ENCODE data around the gene RNF208. TPM values are rescaled to one million over a fixed set of nuclear protein-coding genes. Genes with fewer than 3 reads are reported as not detected.
"Not testable (repeated sequence)": the region's sequence is repeated elsewhere in the genome, so short reads cannot be mapped to it uniquely, and the experiment has no call there.

Gene RNF208
- total RNA-seq, result 1 to 10 TPM; 6.0 to 7.1 TPM

DNA sequence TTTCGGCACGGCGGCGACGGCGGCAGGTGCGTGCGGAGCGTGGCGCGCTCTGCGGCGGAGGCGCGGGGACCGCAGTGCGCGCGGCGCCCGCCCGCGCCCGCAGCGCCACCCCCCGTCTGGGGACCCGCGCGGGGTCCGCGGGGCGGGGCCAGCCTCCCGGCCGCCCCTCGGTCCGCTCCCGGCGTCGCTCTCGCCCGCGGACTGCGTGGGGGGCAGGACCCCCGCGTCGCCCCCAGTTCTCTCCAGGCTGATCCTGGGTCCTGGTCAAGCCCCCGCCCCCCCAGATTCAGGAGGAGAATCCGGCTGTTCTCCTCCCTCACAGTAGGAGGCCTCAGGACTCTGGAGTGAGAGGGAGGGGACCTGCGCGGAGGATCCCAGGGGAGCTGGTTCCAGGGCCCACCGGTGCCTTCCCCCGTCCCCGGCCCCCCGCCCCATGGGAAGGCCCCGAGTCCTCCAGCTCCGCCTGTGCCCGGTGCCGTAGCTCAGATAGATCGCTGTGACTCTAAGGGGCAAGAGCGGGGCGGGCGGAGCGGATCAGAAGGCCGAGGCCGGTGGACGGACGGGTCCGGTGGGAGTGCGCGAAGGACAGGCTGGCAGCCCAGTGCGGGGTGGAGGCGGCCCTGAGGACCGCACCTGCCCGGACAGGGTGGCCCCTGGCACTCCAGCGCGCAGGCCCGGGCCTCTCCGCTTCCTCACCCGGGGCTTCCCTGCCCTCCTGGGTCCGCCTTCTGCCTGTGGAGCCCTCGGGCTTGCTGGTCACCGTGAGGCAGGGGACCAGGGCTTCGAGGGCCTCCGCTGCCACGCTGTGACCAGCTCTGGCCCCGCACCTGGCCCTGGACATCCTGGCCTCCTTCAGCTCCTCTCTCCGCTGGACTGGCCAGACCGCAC is at the start of gene RNF208:
TSS of gene RNF208 (minus strand) at position 51 of the 888 bp plus-strand sequence. CDS start 1,028 bp downstream, outside the sequence.
- DNase-seq, result peak; percentile 45
- H3K4me3 Mint-ChIP-seq, result peak within 1 kb of the TSS; percentile 85

DNA sequence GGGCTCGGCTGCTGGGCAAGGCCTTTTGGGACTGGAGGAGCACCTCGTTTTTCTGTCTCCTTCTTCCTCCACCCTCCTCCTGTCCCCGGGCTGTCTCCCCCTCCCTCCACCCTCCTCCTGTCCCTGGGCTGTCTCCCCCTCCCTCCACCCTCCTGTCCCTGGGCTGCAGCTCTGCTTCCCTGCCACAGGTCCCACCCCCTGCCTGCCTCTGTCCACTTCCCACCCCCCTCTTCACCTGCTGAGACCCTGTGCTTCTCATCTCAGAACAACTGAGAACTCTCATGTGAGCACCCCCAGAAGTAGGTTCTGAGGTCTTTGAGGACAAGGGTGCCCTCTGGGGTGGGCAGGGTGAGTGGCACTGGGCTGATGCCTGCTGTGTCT is 49.6 kb upstream of the RNF208 start:
- Mint-ChIP-seq H3K36me3 (peaks cover 26% of the 10 kb centered on the region), H3K9me3 (no peaks in the 10 kb centered on the region), H3K4me1 (peaks cover 9% of the 10 kb centered on the region), H3K27ac (peak overlapping the region; percentile 28), H3K27me3 (peaks cover 7% of the 10 kb centered on the region), H3K4me3 (no peak overlapping the region)
- no peak for DNase-seq

More for the DNA sequence above, at the start of gene RNF208:
- Mint-ChIP-seq H3K36me3 (no peaks in the 10 kb centered on the region), H3K27ac (peak within 1 kb of the TSS; percentile 38), H3K4me1 (peaks cover 4% of the 10 kb centered on the region), H3K27me3 (peaks cover 4% of the 10 kb centered on the region), H3K9me3 (no peaks in the 10 kb centered on the region)

GRCh38 chr9:137270929-137271695 is 49.1 kb upstream of the RNF208 start:
- peaks cover 8% of the 10 kb centered on the region for H3K4me1 Mint-ChIP-seq
- peak overlapping the region; percentile 27 for H3K4me3 Mint-ChIP-seq
- H3K9me3 Mint-ChIP-seq, result no peaks in the 10 kb centered on the region
- DNase-seq, result peak; percentile 50
- peak overlapping the region; percentile 28 for H3K27ac Mint-ChIP-seq
- H3K27me3 Mint-ChIP-seq, result peaks cover 4% of the 10 kb centered on the region
- H3K36me3 Mint-ChIP-seq, result peaks cover 26% of the 10 kb centered on the region

DNA sequence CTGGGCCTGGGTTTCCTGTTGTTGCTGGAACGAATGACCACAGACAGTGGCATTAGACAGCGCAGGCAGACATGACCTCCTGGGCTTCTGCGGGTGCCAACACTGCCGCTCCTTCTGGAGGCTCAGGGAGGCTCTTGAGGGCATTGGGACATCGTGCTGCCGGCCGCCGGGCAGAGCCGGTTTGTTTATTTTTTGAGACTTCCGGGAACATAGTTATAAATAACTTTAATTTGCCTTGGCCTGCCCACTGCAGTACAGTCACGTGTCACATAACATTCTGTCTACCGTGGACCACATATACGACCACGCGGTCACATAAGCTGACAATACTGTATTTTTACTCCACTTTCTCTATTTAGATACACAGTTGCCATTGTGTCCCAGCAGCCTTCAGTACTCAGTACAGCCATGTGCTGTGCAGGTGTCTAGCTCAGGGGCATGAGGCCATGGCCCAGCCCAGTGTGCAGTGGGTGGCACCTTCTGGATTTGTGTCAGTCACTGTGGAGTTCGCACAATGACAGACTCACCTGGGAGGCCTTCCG is 47.3 kb upstream of the RNF208 start:
- H3K9me3 Mint-ChIP-seq, result no peaks in the 10 kb centered on the region
- H3K4me3 Mint-ChIP-seq, result no peak overlapping the region
- no peak overlapping the region for H3K27ac Mint-ChIP-seq
- no peaks in the 10 kb centered on the region for H3K27me3 Mint-ChIP-seq
- H3K36me3 Mint-ChIP-seq, result peaks cover 26% of the 10 kb centered on the region
- DNase-seq, result no peak
- H3K4me1 Mint-ChIP-seq, result peaks cover 5% of the 10 kb centered on the region

DNA sequence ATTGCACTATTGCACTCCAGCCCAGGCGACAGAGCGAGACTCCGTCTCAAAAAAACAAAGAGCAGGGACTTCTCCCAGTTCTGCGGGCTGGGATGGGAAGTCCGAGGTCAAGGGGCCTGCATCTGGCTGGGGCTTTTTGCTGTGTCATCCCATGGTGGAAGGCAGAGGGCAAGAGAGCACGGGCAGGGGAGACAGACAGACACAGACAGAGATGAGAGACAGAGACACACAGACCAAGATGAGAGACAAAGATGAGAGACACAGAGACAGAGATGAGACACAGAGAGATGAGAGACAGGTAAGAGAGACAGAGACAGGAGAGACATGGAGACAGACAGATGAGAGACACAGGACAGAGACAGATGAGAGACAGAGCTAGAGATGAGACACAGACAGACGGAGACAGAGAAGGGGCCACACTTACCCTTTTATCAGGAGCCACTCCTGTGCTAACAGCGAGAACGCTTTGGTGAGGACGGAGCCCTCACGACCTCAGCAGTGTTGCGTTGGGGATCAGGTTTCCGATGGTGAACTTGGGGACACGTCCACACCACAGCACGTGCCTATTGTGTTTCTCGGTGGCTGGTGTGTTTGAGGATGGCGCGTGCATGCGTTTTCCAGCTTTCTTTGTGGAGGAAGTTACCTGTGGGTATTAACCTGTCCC is 46.6 kb upstream of the RNF208 start:
- Mint-ChIP-seq H3K27ac (no peak overlapping the region), H3K4me1 (peaks cover 5% of the 10 kb centered on the region), H3K4me3 (no peak overlapping the region), H3K9me3 (no peaks in the 10 kb centered on the region), H3K36me3 (peaks cover 28% of the 10 kb centered on the region), H3K27me3 (no peaks in the 10 kb centered on the region)
- DNase-seq, result no peak

GRCh38 chr9:137267933-137268355 is 45.9 kb upstream of the RNF208 start:
- H3K27ac Mint-ChIP-seq, result no peak overlapping the region
- DNase-seq, result no peak
- H3K36me3 Mint-ChIP-seq, result peaks cover 31% of the 10 kb centered on the region
- H3K4me3 Mint-ChIP-seq, result no peak overlapping the region
- peaks cover 5% of the 10 kb centered on the region for H3K4me1 Mint-ChIP-seq
- H3K27me3 Mint-ChIP-seq, result no peaks in the 10 kb centered on the region
- H3K9me3 Mint-ChIP-seq, result no peaks in the 10 kb centered on the region

- no peaks in the 10 kb centered on the region for H3K27me3 Mint-ChIP-seq
- no peaks in the 10 kb centered on the region for H3K9me3 Mint-ChIP-seq
- H3K4me3 Mint-ChIP-seq, result no peak overlapping the region
- H3K4me1 Mint-ChIP-seq, result peaks cover 5% of the 10 kb centered on the region
- no peak overlapping the region for H3K27ac Mint-ChIP-seq
- DNase-seq, result no peak
- peaks cover 32% of the 10 kb centered on the region for H3K36me3 Mint-ChIP-seq
These were observed 44.8 kb upstream of the RNF208 start for GRCh38 chr9:137266585-137267453.

GRCh38 chr9:137266162-137266527 is 44.1 kb upstream of the RNF208 start:
- Mint-ChIP-seq H3K4me1 (peaks cover under 1% of the 10 kb centered on the region), H3K9me3 (no peaks in the 10 kb centered on the region), H3K27me3 (no peaks in the 10 kb centered on the region), H3K4me3 (no peak overlapping the region), H3K36me3 (peaks cover 32% of the 10 kb centered on the region), H3K27ac (no peak overlapping the region)
- DNase-seq, result no peak

GRCh38 chr9:137265496-137266161 is 43.6 kb upstream of the RNF208 start:
- Mint-ChIP-seq H3K27ac (no peak overlapping the region), H3K36me3 (peaks cover 32% of the 10 kb centered on the region), H3K27me3 (no peaks in the 10 kb centered on the region), H3K9me3 (no peaks in the 10 kb centered on the region), H3K4me1 (no peaks in the 10 kb centered on the region), H3K4me3 (no peak overlapping the region)
- DNase-seq, result no peak

DNA sequence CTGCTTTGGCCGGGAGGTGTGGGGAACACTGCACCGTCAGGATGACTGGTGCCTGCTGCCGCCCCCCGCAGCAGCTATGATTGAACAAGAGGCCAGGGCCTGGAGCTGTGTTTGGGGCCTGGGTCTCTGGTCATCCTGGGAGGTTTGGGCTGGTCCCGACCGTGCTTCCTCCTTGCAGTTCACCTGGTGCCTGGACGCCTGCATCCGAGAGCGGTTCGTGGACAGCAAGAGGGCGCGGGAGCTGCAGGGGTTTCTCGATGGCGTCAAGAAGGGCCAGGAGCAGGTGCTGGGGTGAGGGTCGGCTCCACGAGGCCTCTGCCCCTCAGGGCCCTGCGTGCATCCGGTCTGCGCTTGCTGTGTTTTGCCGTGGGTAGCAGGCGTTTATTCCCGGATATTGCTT is 42.0 kb upstream of the RNF208 start:
- no peaks in the 10 kb centered on the region for H3K27me3 Mint-ChIP-seq
- no peak overlapping the region for H3K27ac Mint-ChIP-seq
- DNase-seq, result no peak
- no peaks in the 10 kb centered on the region for H3K4me1 Mint-ChIP-seq
- peaks cover 27% of the 10 kb centered on the region for H3K36me3 Mint-ChIP-seq
- H3K4me3 Mint-ChIP-seq, result no peak overlapping the region
- H3K9me3 Mint-ChIP-seq, result no peaks in the 10 kb centered on the region

GRCh38 chr9:137263506-137263905 is 41.5 kb upstream of the RNF208 start:
- Mint-ChIP-seq H3K4me1 (no peaks in the 10 kb centered on the region), H3K27ac (no peak overlapping the region), H3K36me3 (peaks cover 27% of the 10 kb centered on the region), H3K27me3 (no peaks in the 10 kb centered on the region), H3K4me3 (no peak overlapping the region), H3K9me3 (no peaks in the 10 kb centered on the region)
- no peak for DNase-seq

DNA sequence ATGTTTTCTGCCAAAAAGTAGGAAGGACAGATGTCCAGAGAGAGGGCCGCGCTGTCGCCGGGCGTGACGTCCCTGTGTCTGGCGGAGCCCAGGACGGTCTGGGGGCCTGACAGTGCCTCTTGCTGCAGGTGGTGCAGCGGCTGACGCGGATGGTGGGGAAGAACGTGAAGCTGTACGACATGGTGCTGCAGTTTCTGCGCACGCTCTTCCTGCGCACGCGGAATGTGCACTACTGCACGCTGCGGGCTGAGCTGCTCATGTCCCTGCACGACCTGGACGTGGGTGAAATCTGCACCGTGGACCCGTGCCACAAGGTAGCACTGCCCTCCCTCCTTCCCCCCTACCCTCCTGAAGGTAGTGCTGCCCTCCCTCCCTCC is 40.9 kb upstream of the RNF208 start:
- no peaks in the 10 kb centered on the region for H3K4me1 Mint-ChIP-seq
- H3K4me3 Mint-ChIP-seq, result no peak overlapping the region
- no peaks in the 10 kb centered on the region for H3K27me3 Mint-ChIP-seq
- H3K36me3 Mint-ChIP-seq, result peaks cover 24% of the 10 kb centered on the region
- H3K27ac Mint-ChIP-seq, result no peak overlapping the region
- H3K9me3 Mint-ChIP-seq, result no peaks in the 10 kb centered on the region
- DNase-seq, result no peak

DNA sequence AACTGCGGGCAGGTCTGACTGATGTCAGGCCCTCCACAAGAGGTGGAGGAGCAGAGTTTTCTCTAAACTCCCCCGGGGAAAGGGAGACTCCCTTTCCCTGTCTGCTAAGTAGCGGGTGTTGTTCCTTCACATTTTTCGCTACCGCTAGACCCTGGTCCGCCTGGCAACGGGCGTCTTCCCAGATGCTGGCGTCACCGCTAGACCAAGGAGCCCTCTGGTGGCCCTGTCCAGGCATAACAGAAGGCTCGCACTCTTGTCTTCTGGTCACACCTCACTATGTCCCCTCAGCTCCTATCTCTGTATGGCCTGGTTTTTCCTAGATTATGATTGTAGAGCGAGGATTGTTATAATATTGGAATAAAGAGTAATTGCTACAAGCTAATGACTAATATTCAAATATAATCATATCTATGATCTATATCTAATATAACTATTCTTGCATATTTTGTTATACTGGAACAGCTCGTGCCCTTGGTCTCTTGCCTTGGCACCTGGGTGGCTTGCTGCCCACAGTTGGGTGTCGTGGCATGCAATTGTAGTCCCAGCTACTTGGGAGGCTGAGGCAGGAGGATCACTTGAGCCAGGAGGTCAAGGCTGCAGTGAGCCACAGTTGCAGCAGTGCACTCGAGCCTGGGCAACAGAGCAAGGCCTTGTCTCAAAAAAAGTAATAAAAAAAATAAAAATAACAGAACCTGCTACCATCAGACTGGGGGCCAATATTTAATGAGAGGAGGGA is 40.3 kb upstream of the RNF208 start:
- DNase-seq, H3K4me3 Mint-ChIP-seq, H3K27ac Mint-ChIP-seq, H3K9me3 Mint-ChIP-seq, H3K27me3 Mint-ChIP-seq, H3K4me1 Mint-ChIP-seq: not testable (repeated sequence)
- peaks cover 18% of the 10 kb centered on the region for H3K36me3 Mint-ChIP-seq

Measured in activated naive CD8-positive, alpha-beta T cell treated with anti-CD3 and anti-CD28 coated beads for 36 hours (primary cell).